HEK293 (cell line): ENCODE data around the gene SETDB2.

Experiments used
- CTCF ChIA-PET: fragments of 350-600 bp; formaldehyde crosslinking; extraction: SDS; loops from one replicate; lab custom pipeline; 2021; ENCODE audit warnings: antibody characterized with exemption; lab: Yijun Ruan, JAX
- POLR2A ChIA-PET: fragments of 300-600 bp; formaldehyde crosslinking; extraction: SDS; loops from one replicate; lab custom pipeline; 2020; ENCODE audit warnings: antibody characterized with exemption, inconsistent platforms; lab: Yijun Ruan, JAX
- H3K27ac ChIP-seq: fragments of 200-500 bp; sonication (Bioruptor generic); 2 replicates; pipeline ENCODE4 v1.5.1; 2014; ENCODE audit warnings: low read depth, low read length, control low read depth, inconsistent platforms; ENCODE audit errors: extremely low read depth
- H3K36me3 ChIP-seq, 2 experiments: fragments of 200-500 bp in 1 of 2; sonication (Bioruptor generic) in 1 of 2; 1 replicate in 1 of 2; 2 replicates in 1 of 2; pipeline ENCODE4 v1.5.1; 2014 to 2017; ENCODE audit warnings: inconsistent platforms in 2 of 2, low read length in 2 of 2; ENCODE audit not compliant: control insufficient read depth in 2 of 2, insufficient read depth in 1 of 2
- H3K4me1 ChIP-seq: fragments of 200-500 bp; sonication (Bioruptor generic); 2 replicates; pipeline ENCODE4 v1.5.1; 2014; ENCODE audit warnings: mild to moderate bottlenecking, low read length, inconsistent platforms; ENCODE audit not compliant: control insufficient read depth, insufficient read depth
- H3K4me3 ChIP-seq: 2 replicates; pipeline ENCODE4 v1.5.1; 2011; ENCODE audit warnings: low read depth, mild to moderate bottlenecking, control low read depth, low read length, moderate library complexity
- H3K9me3 ChIP-seq: fragments of 200-500 bp; sonication (Bioruptor generic); 2 replicates; pipeline ENCODE4 v1.5.1; 2014; ENCODE audit warnings: low read depth, low read length, inconsistent platforms; ENCODE audit not compliant: control insufficient read depth, insufficient read depth
- ELK4 ChIP-seq: IDR thresholded peaks from 2 replicates; pipeline ENCODE4 v1.6.1; 2011; ENCODE audit warnings: mild to moderate bottlenecking, low read depth, low read length, borderline replicate concordance
- HIC1 ChIP-seq: fragments of 450-650 bp; formaldehyde crosslinking; IDR thresholded peaks from 2 replicates; pipeline ENCODE4 v1.5.1; 2016; ENCODE audit warnings: missing biosample characterization, missing genetic modification characterization
- HOXC10 ChIP-seq: sonication (generic); formaldehyde crosslinking; IDR thresholded peaks from 2 replicates; pipeline ENCODE4 v1.8.1; 2023; ENCODE audit warnings: mild to moderate bottlenecking, missing genetic modification reagents
- KLF7 ChIP-seq: fragments of 450-650 bp; formaldehyde crosslinking; IDR thresholded peaks from 2 replicates; pipeline ENCODE4 v1.5.1; 2016; ENCODE audit warnings: missing biosample characterization, missing genetic modification characterization, borderline replicate concordance
- OVOL3 ChIP-seq: fragments of 450-650 bp; formaldehyde crosslinking; IDR thresholded peaks from 2 replicates; pipeline ENCODE4 v1.5.1; 2016; ENCODE audit warnings: missing biosample characterization, missing genetic modification characterization
- PRDM1 ChIP-seq: fragments of 450-650 bp; formaldehyde crosslinking; IDR thresholded peaks from 2 replicates; pipeline ENCODE4; 2016; ENCODE audit warnings: missing biosample characterization, missing genetic modification characterization
- PRDM10 ChIP-seq: fragments of 450-650 bp; formaldehyde crosslinking; IDR thresholded peaks from 2 replicates; pipeline ENCODE4 v1.5.1; 2016; ENCODE audit warnings: missing biosample characterization, missing genetic modification characterization
- SCRT1 ChIP-seq: fragments of 450-650 bp; formaldehyde crosslinking; IDR thresholded peaks from 2 replicates; pipeline ENCODE4 v1.5.1; 2016; ENCODE audit warnings: missing biosample characterization, missing genetic modification characterization, borderline replicate concordance
- SETDB1 ChIP-seq: IDR thresholded peaks from one replicate; pipeline ENCODE4 v1.6.1; 2017; ENCODE audit warnings: mild to moderate bottlenecking, low read length, moderate library complexity, mixed read lengths; ENCODE audit not compliant: insufficient read length
- SP2 ChIP-seq: fragments of 450-650 bp; formaldehyde crosslinking; IDR thresholded peaks from 2 replicates; pipeline ENCODE4 v1.5.1; 2016; ENCODE audit warnings: missing biosample characterization, missing genetic modification characterization
- ZBTB1 ChIP-seq: fragments of 450-650 bp; formaldehyde crosslinking; IDR thresholded peaks from 2 replicates; pipeline ENCODE4 v1.5.1; 2016; ENCODE audit warnings: missing biosample characterization, missing genetic modification characterization
- ZNF10 ChIP-seq: fragments of 450-650 bp; formaldehyde crosslinking; IDR thresholded peaks from 2 replicates; pipeline ENCODE4 v1.5.1; 2017; ENCODE audit warnings: missing biosample characterization, missing genetic modification characterization
- ZNF121 ChIP-seq: fragments of 450-650 bp; formaldehyde crosslinking; IDR thresholded peaks from 2 replicates; pipeline ENCODE4 v1.5.1; 2016; ENCODE audit warnings: missing biosample characterization, missing genetic modification characterization
- ZNF214 ChIP-seq: fragments of 450-650 bp; formaldehyde crosslinking; IDR thresholded peaks from 2 replicates; pipeline ENCODE4 v1.5.1; 2017; ENCODE audit warnings: missing biosample characterization, mild to moderate bottlenecking, missing genetic modification characterization, borderline replicate concordance
- ZNF311 ChIP-seq: fragments of 450-650 bp; formaldehyde crosslinking; IDR thresholded peaks from 2 replicates; pipeline ENCODE4 v1.5.1; 2017; ENCODE audit warnings: missing biosample characterization, missing genetic modification characterization, borderline replicate concordance
- ZNF521 ChIP-seq: fragments of 450-650 bp; formaldehyde crosslinking; IDR thresholded peaks from 2 replicates; pipeline ENCODE4 v1.5.1; 2017; ENCODE audit warnings: missing biosample characterization, mild to moderate bottlenecking, missing genetic modification characterization
- ZNF561 ChIP-seq: fragments of 450-650 bp; IDR thresholded peaks from 2 replicates; pipeline ENCODE4 v1.5.1; 2018; ENCODE audit warnings: missing biosample characterization, missing genetic modification characterization, borderline replicate concordance
- ZNF596 ChIP-seq: fragments of 450-650 bp; IDR thresholded peaks from 2 replicates; pipeline ENCODE4 v1.5.0; 2018; ENCODE audit warnings: missing biosample characterization, mild to moderate bottlenecking, missing genetic modification characterization, moderate library complexity
- ZNF645 ChIP-seq: fragments of 450-650 bp; formaldehyde crosslinking; IDR thresholded peaks from 2 replicates; pipeline ENCODE4; 2016; ENCODE audit warnings: missing biosample characterization, missing genetic modification characterization
- ZNF654 ChIP-seq: fragments of 450-650 bp; formaldehyde crosslinking; IDR thresholded peaks from 2 replicates; pipeline ENCODE4 v1.5.1; 2016; ENCODE audit warnings: low read depth, missing biosample characterization, missing genetic modification characterization
- ZNF677 ChIP-seq: fragments of 450-650 bp; IDR thresholded peaks from 2 replicates; pipeline ENCODE4 v1.5.0; 2018; ENCODE audit warnings: missing biosample characterization, mild to moderate bottlenecking, missing genetic modification characterization, moderate library complexity
- ZNF701 ChIP-seq: fragments of 450-650 bp; formaldehyde crosslinking; IDR thresholded peaks from 2 replicates; pipeline ENCODE4 v1.5.1; 2016; ENCODE audit warnings: missing biosample characterization, missing genetic modification characterization
- ZNF747 ChIP-seq: fragments of 450-650 bp; formaldehyde crosslinking; IDR thresholded peaks from 2 replicates; pipeline ENCODE4 v1.5.1; 2016; ENCODE audit warnings: missing biosample characterization, missing genetic modification characterization
- ZNF791 ChIP-seq: fragments of 450-650 bp; formaldehyde crosslinking; IDR thresholded peaks from 2 replicates; pipeline ENCODE4 v1.5.1; 2016; ENCODE audit warnings: missing biosample characterization, missing genetic modification characterization

The SETDB2 gene

GRCh38 chr13:49403996-49404702, 39.9 kb upstream of the SETDB2 start (continued):
- no peak for TF ChIP-seq ZBTB1 (tag by site-specific recombination)
- TF ChIP-seq ZNF121 (tag by site-specific recombination), result no peak
- TF ChIP-seq ZNF214 (tag by site-specific recombination), result no peak

- Histone ChIP-seq H3K4me3 (no peak overlapping the region), H3K4me1 (no peaks in the 10 kb centered on the region), H3K27ac (no peak overlapping the region), H3K9me3 (no peaks in the 10 kb centered on the region), H3K36me3 (no peaks in the 10 kb centered on the region)
- TF ChIP-seq SP2 (tag by site-specific recombination), result no peak
- no peak for TF ChIP-seq ZNF701 (tag by site-specific recombination)
- TF ChIP-seq ZNF596 (tag by site-specific recombination), result no peak
- TF ChIP-seq ZNF561 (tag by site-specific recombination), result no peak
- TF ChIP-seq ZNF121 (tag by site-specific recombination), result no peak
- TF ChIP-seq ZNF311 (tag by site-specific recombination), result no peak
- TF ChIP-seq HIC1 (tag by site-specific recombination), result no peak
- no peak for TF ChIP-seq ELK4
- TF ChIP-seq HOXC10 (CRISPR knock-in tag), result no peak
- no peak for TF ChIP-seq SCRT1 (tag by site-specific recombination)
- TF ChIP-seq SETDB1, result no peak
- no peak for TF ChIP-seq ZNF791 (tag by site-specific recombination)
- no peak for TF ChIP-seq OVOL3 (tag by site-specific recombination)
- CTCF ChIA-PET, result no interaction called here
- POLR2A ChIA-PET, result no interaction called here
Measured at GRCh38 chr13:49404703-49405020, 39.4 kb upstream of the SETDB2 start.

GRCh38 chr13:49407068-49407467, 37.0 kb upstream of the SETDB2 start:
- no peaks in the 10 kb centered on the region for H3K9me3 ChIP-seq
- H3K4me1 ChIP-seq, result no peaks in the 10 kb centered on the region
- CTCF ChIA-PET, result no interaction called here
- no peak overlapping the region for H3K4me3 ChIP-seq
- H3K27ac ChIP-seq, result no peak overlapping the region
- no peaks in the 10 kb centered on the region for H3K36me3 ChIP-seq
- POLR2A ChIA-PET, result no interaction called here
- TF ChIP-seq ZNF10 (tag by site-specific recombination), result no peak
- no peak for TF ChIP-seq KLF7 (tag by site-specific recombination)
- no peak for TF ChIP-seq ZNF747 (tag by site-specific recombination)
- TF ChIP-seq ZNF521, result no peak
- TF ChIP-seq ZNF654 (tag by site-specific recombination), result no peak
- no peak for TF ChIP-seq PRDM1 (tag by site-specific recombination)
- TF ChIP-seq PRDM10 (tag by site-specific recombination), result no peak
- no peak for TF ChIP-seq ZNF677 (tag by site-specific recombination)
- TF ChIP-seq ZNF645 (tag by site-specific recombination), result no peak
- TF ChIP-seq SETDB1, result no peak
- TF ChIP-seq, all 188 proteins: peak for 0
